Activated effector memory CD4-positive, alpha-beta T cell treated with anti-CD3 and anti-CD28 coated beads, Interleukin-2, amount 50 U/mL, for 16 hours (primary cell): ENCODE results near the gene REEP3.
"Not testable (repeated sequence)": the region's sequence is repeated elsewhere in the genome, so short reads cannot be mapped to it uniquely, and the experiment has no call there.

ENCODE experiments used
- DNase-seq: peaks from one replicate; pipeline ENCODE4 v3.0.0-alpha.2; 2020

Gene REEP3

GRCh38 chr10:63631991-63632390 is 110.8 kb downstream of the REEP3 start:
- no peak for DNase-seq

GRCh38 chr10:63633677-63634487 is 112.7 kb downstream of the REEP3 start:
- DNase-seq: no peak

- DNase-seq: no peak
These were observed 113.4 kb downstream of the REEP3 start for GRCh38 chr10:63634488-63635065.

- DNase-seq: no peak
These were observed 115.6 kb downstream of the REEP3 start for GRCh38 chr10:63636812-63637211.

- DNase-seq: no peak
These were observed 116.7 kb downstream of the REEP3 start for GRCh38 chr10:63637901-63638327.

- DNase-seq: no peak
These were observed 120.2 kb downstream of the REEP3 start for GRCh38 chr10:63641366-63641765.

GRCh38 chr10:63641799-63642198 is 120.6 kb downstream of the REEP3 start:
- DNase-seq: no peak

GRCh38 chr10:63642808-63643207 is 121.6 kb downstream of the REEP3 start:
- DNase-seq: no peak

- DNase-seq: no peak
These were observed 123.4 kb downstream of the REEP3 start for GRCh38 chr10:63644418-63645142.

GRCh38 chr10:63645195-63645594 is 124.0 kb downstream of the REEP3 start:
- DNase-seq: no peak

- no peak for DNase-seq
These were observed 125.3 kb downstream of the REEP3 start for GRCh38 chr10:63646491-63646890.

- no peak for DNase-seq
These were observed 130.7 kb downstream of the REEP3 start for GRCh38 chr10:63651864-63652263.

- no peak for DNase-seq
These were observed 132.5 kb downstream of the REEP3 start for GRCh38 chr10:63653747-63654146.

- no peak for DNase-seq
These were observed 136.6 kb downstream of the REEP3 start for GRCh38 chr10:63657761-63658160.

- not testable (repeated sequence) for DNase-seq
These were observed 139.7 kb downstream of the REEP3 start for GRCh38 chr10:63660941-63661340.

- no peak for DNase-seq
These were observed 140.1 kb downstream of the REEP3 start for GRCh38 chr10:63661347-63661746.

GRCh38 chr10:63664341-63664885 is 143.2 kb downstream of the REEP3 start:
- no peak for DNase-seq

GRCh38 chr10:63665006-63665580 is 143.9 kb downstream of the REEP3 start:
- not testable (repeated sequence) for DNase-seq

- DNase-seq: no peak
These were observed 144.5 kb downstream of the REEP3 start for GRCh38 chr10:63665670-63666134.

GRCh38 chr10:63666836-63667383 is 145.7 kb downstream of the REEP3 start:
- DNase-seq: no peak

GRCh38 chr10:63667596-63668480 is 146.6 kb downstream of the REEP3 start:
- no peak for DNase-seq
